Jurkat, Clone E6-1 (cell line): ENCODE data around the gene DPPA5.
"Not testable (repeated sequence)": the region's sequence is repeated elsewhere in the genome, so short reads cannot be mapped to it uniquely, and the experiment has no call there.

Experiments
- DNase-seq: peaks from one replicate; pipeline ENCODE4 v3.0.0-alpha.2; 2011; ENCODE audit warnings: low read depth, low spot score
- H3K4me3 ChIP-seq: 2 replicates; pipeline ENCODE4 v1.5.1; 2011; ENCODE audit warnings: mild to moderate bottlenecking, low read length, control low read depth, moderate library complexity

DPPA5 gene

DNA sequence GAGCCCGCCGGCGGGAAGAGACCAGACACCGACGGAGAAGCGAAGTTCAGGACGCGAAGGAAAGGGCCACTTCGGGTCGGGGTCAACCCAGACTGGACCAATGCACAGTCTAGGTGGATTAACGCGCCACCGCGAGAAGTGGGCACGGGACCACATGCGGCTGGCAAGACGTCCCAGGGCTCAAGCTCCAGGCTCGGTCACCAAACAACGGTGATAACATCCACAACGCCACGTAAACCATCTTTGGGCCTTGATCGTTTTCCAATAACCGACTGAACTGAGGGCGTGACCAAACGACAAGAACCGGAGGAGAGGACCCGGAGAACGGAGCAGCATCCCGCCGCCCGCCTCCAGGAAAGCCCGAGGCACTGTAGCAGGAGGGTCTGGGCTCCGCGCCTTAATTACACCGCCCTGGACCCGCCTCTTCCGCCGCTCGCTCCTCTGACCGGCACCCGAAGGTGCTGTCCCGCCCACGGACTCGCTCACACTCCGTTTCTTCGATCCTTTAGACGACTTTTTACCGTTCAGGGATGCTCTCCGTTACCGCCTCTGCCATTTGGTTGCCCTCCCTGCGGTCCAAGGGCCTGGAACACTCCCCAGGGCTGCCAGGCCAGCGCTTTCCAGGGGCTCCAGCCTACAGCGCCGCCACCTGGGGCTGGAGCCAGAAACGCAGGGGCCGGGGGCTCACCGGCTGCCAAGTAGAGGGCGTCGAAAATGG lies 44.1 kb downstream of the DPPA5 start:
- DNase-seq, result peak; percentile 28
- H3K4me3 ChIP-seq, result peak overlapping the region; percentile 79

DNA sequence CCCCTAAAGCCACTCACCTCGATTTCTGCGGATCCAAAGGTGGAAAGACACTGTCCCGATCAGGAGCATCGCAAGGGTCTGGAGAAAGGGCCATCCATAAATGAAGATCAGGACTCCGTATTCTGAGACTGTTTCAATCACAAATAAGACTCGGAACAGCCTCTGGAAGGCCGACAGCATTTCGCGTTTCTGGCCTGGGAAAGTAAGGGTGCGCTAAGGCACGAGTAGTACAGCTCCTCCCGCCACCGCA lies 44.6 kb downstream of the DPPA5 start:
- no peak for DNase-seq

DNA sequence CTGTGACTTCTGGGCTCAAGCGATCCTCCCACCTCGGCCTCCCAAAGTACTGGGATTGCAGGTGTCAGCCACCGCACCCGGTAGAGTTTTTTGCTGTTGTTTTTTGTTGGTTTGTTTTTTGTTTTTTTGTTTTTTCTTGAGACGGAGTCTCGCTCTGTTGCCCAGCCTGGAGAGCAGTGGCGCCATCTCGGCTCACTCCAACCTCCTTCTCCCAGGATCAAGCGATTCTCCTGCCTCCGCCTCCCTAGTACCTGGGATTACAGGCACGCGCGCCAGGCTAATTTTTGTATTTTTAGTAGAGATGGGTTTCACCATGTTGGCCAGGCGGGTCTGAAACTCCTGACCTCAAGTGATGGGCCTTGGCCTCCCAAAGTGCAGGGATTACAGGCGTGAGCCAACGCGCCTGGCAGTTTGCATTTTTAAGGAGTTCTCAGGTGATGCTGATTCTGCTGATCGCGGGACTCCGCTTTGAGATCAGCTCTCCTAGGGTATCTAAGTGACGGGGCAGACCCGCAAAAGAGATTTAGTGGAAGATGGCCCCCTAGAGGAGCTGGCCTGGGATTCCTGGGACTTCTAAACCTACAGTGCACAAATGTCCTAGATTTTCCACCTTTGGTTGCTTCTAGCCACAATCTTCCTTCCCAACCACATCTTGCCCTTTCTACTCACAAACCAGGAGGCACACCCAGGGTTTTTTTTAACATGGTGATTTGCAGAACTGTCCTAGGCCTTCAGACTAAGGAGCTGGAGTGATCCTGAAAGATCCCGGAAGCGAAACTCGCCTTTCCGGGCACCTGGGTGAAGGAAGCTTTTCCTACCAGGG lies 45.2 kb downstream of the DPPA5 start:
- H3K4me3 ChIP-seq, result peak overlapping the region; percentile 79
- no peak for DNase-seq

More for the DNA sequence above, 44.6 kb downstream of the DPPA5 start:
- peak overlapping the region; percentile 79 for H3K4me3 ChIP-seq

DNA sequence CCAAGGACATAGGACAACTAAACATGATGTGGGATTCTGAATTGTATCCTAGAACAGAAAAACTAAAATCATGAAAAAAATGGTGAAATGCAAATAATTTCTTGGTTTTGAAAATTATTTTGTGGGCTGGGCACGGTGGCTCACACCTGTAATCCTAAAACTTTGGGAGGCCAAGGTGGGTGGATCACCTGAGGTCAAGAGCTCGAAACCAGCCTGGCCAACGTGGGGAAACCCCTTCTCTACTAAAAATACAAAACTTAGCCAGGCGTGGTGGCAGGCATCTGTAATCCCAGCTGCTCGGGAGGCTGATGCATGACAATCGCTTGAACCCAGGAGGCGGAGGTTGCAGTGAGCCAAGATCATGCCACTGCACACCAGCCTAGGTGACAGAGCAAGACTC lies 50.3 kb downstream of the DPPA5 start:
- DNase-seq, H3K4me3 ChIP-seq: not testable (repeated sequence)
